Bronchial epithelial cell (primary cell): Measurements from ENCODE around the gene ZBTB45. TPM values are rescaled to one million over a fixed set of nuclear protein-coding genes. Genes with fewer than 3 reads are reported as not detected.
A peak's percentile ranks its signal among the peaks of the same experiment; 100 is the strongest.

ENCODE experiments used
- DNase-seq: peaks from one replicate; pipeline ENCODE4 v3.0.0-alpha.2; 2010; ENCODE audit warnings: low read depth
- FAIRE-seq: peaks from 2 replicates; lab custom pipeline; 2011; peaks lifted over from hg19 to GRCh38; lab: Jason Lieb, UNC
- H3K27me3 ChIP-seq: 2 replicates; pipeline ENCODE4 v1.5.1; 2011; ENCODE audit warnings: low read length; ENCODE audit not compliant: control insufficient read depth, insufficient read depth
- H3K36me3 ChIP-seq: 2 replicates; pipeline ENCODE4 v1.5.1; 2011; ENCODE audit warnings: low read length; ENCODE audit not compliant: control insufficient read depth, insufficient read depth
- H3K4me3 ChIP-seq: 2 replicates; pipeline ENCODE4 v1.5.1; 2011; ENCODE audit warnings: mild to moderate bottlenecking, low read depth, low read length, control low read depth
- CTCF ChIP-seq: IDR thresholded peaks from 2 replicates; pipeline ENCODE4 v1.5.1; 2011; ENCODE audit warnings: mild to moderate bottlenecking, moderate library complexity, low read length, control low read depth, inconsistent platforms; ENCODE audit not compliant: insufficient read depth, severe bottlenecking
- total RNA-seq: library from RNA; depleted of rRNA; stranded (reverse); fragments of >200 nt; gene quantifications from 2 replicates; pipeline ENCODE4 v1.2.1, GENCODE V29; 2014

The ZBTB45 gene
- total RNA-seq, 1 donor from 2014 or later, result 3.4 TPM

DNA sequence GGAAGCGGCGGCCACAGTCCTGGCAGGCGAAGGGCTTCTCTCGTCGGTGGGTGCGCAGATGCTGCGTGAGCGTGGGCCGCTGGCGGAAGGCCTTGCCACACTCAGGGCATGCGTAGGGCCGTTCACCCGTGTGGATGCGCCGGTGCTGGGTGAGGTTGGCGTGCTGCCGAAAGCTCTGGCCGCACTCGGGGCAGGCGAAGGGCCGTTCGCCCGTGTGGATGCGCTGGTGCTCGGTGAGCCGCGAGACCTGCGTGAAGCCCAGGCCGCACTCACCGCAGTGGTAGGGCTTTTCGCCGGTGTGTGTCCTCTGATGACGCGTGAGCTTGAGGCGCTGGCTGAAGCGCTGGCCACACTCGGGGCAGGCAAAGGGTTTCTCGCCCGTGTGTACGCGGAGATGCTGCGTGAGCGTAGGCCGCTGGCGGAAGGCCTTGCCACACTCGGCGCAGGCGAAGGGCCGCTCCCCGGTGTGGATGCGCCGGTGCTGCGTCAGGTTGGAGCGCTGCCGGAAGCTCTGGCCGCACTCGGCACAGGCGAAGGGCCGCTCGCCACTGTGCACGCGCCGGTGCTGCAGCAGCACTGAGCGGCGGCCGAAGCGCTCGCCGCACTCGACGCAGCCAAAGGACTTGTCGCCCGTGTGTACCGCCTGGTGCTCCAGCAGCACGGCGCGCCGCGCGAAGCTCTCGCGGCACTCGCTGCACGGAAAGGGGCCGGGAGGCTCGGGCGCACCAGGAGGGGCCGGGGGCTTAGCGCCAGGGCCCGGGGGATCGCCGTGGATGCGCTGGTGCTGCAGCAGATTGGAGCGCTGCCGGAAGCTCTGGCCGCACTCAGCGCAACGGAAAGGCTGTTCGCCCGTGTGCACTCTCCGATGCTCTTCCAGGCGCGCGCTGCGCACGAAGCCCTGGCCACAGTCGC is 42.8 kb upstream of the ZBTB45 start:
- peaks cover under 1% of the 10 kb centered on the region for H3K36me3 ChIP-seq
- FAIRE-seq, result no peak
- peak overlapping the region; percentile 43 for H3K4me3 ChIP-seq
- TF ChIP-seq CTCF, result no peak
- H3K27me3 ChIP-seq, result no peaks in the 10 kb centered on the region
- no peak for DNase-seq

- Histone ChIP-seq H3K4me3 (peak overlapping the region; percentile 43), H3K36me3 (peaks cover 3% of the 10 kb centered on the region), H3K27me3 (no peaks in the 10 kb centered on the region)
- TF ChIP-seq CTCF, result no peak
- FAIRE-seq (no peak), DNase-seq (no peak)
Observed at GRCh38 chr19:58561373-58562121, 41.9 kb upstream of the ZBTB45 start.

DNA sequence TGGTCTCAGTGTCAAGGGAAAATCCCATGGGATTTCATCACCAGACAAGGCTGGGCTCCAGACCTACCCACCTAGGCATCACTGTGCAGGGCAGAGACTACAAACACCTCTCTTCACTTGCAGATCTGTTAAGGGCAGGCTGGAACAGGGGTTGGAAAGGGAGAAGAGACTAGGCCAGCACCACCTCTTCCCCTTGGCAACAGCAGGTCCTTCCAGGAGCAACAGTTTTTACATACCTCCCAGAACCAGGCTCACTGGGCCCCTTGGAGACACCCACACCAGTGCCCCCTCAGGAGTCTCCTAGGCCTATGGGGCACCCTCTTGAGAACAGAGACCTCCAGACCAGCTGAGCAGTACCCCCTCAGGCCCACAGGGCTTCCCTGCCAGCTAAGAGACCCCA is 41.3 kb upstream of the ZBTB45 start:
- no peak for TF ChIP-seq CTCF
- Histone ChIP-seq H3K36me3 (peaks cover 9% of the 10 kb centered on the region), H3K4me3 (no peak overlapping the region), H3K27me3 (no peaks in the 10 kb centered on the region)
- FAIRE-seq, result no peak
- no peak for DNase-seq

GRCh38 chr19:58560007-58560887 is 40.6 kb upstream of the ZBTB45 start:
- peaks cover 9% of the 10 kb centered on the region for H3K36me3 ChIP-seq
- FAIRE-seq (peak; percentile 40), DNase-seq (no peak)
- no peak for TF ChIP-seq CTCF
- no peaks in the 10 kb centered on the region for H3K27me3 ChIP-seq
- peak overlapping the region; percentile 89 for H3K4me3 ChIP-seq

GRCh38 chr19:58559275-58560006 is 39.8 kb upstream of the ZBTB45 start:
- DNase-seq, result peak; percentile 70
- peak overlapping the region; percentile 89 for H3K4me3 ChIP-seq
- no peaks in the 10 kb centered on the region for H3K27me3 ChIP-seq
- TF ChIP-seq CTCF, result no peak
- H3K36me3 ChIP-seq, result peaks cover 9% of the 10 kb centered on the region
- FAIRE-seq, result no peak
